Measurements from ENCODE around the gene ATXN1.

ATXN1 gene

GRCh38 chr6:16761471-16762267, 409 bp upstream of the ATXN1 start (continued):
- TF ChIP-seq ZNF518A (tag by site-specific recombination; conservative IDR thresholded peaks at IDR 0.05; ENCODE audit: low read depth) (no peak), KLF8 (tag by site-specific recombination; IDR thresholded peaks at IDR 0.05) (peak; percentile 43), TRIM28 (IDR thresholded peaks at IDR 0.05; ENCODE audit: borderline replicate concordance, low read length) (no peak), ZNF157 (tag by site-specific recombination; IDR thresholded peaks at IDR 0.05) (no peak), ZNF510 (tag by site-specific recombination; IDR thresholded peaks at IDR 0.05; ENCODE audit: insufficient replicate concordance) (no peak), ZNF645 (tag by site-specific recombination; IDR thresholded peaks at IDR 0.05) (no peak), ZBTB17 (tag by site-specific recombination; IDR thresholded peaks at IDR 0.05) (peak; percentile 96; the same call in 1 of the 2 replicates), ZSCAN18 (tag by site-specific recombination; IDR thresholded peaks at IDR 0.05) (no peak), ZNF140 (tag by site-specific recombination; IDR thresholded peaks at IDR 0.05) (no peak), ZSCAN30 (tag by site-specific recombination; IDR thresholded peaks at IDR 0.05) (peak; percentile 97), ZBTB7A (tag by site-specific recombination; IDR thresholded peaks at IDR 0.05; ENCODE audit: low read depth) (0 out of 2 replicates have a peak, but pooled peaks have one; percentile 70), ZNF239 (tag by site-specific recombination; IDR thresholded peaks at IDR 0.05) (0 out of 2 replicates have a peak, but pooled peaks have one; percentile 6), PRDM10 (tag by site-specific recombination; IDR thresholded peaks at IDR 0.05) (peak; percentile 81), ZNF266 (tag by site-specific recombination; IDR thresholded peaks at IDR 0.05; ENCODE audit: low read depth) (no peak), BCL11B (tag by site-specific recombination; IDR thresholded peaks at IDR 0.05; ENCODE audit: low read depth) (0 out of 2 replicates have a peak, but pooled peaks have one; percentile 22), KLF17 (tag by site-specific recombination; IDR thresholded peaks at IDR 0.05) (peak; percentile 19; the same call in 1 of the 2 replicates), ZNF600 (tag by site-specific recombination; IDR thresholded peaks at IDR 0.05) (peak; percentile 99), ZXDB (tag by site-specific recombination; IDR thresholded peaks at IDR 0.05) (peak; percentile 75), HOXD13 (CRISPR knock-in tag; IDR thresholded peaks at IDR 0.05; ENCODE audit: borderline replicate concordance) (0 out of 2 replicates have a peak, but pooled peaks have one; percentile 5), ZNF416 (tag by site-specific recombination; IDR thresholded peaks at IDR 0.05) (no peak), REST (tag by site-specific recombination; IDR thresholded peaks at IDR 0.05) (0 out of 2 replicates have a peak, but pooled peaks have one; percentile 58), ZNF610 (tag by site-specific recombination; IDR thresholded peaks at IDR 0.05; ENCODE audit: borderline replicate concordance) (0 out of 2 replicates have a peak, but pooled peaks have one; percentile 38)
